Tibial nerve (tissue), 4 donors: ENCODE results near the gene LSP1.

ENCODE experiments used
- EP300 ChIP-seq, 2 donors: sonication (generic); formaldehyde crosslinking; IDR thresholded peaks; one replicate each; pipeline ENCODE4 v1.6.1; 2017; ENCODE audit warnings: antibody characterized with exemption in 2 of 2, mild to moderate bottlenecking in 1 of 2
- POLR2A ChIP-seq, 2 donors: fragments of 450-650 bp; IDR thresholded peaks; one replicate each; pipeline ENCODE4 v1.6.1; 2017; ENCODE audit warnings: antibody characterized with exemption in 2 of 2, mild to moderate bottlenecking in 2 of 2, moderate library complexity in 2 of 2
- TF ChIP-seq, protein P1 (sequence below), 5 experiments: fragments of 200-600 bp in 3 of 5; fragments of 450-650 bp in 2 of 5; sonication (generic) in 3 of 5; IDR thresholded peaks; one replicate each; pipeline ENCODE4 v1.5.1; 2016 to 2019; ENCODE audit warnings: antibody characterized with exemption in 5 of 5, mild to moderate bottlenecking in 3 of 5, moderate library complexity in 2 of 5

DNA sequence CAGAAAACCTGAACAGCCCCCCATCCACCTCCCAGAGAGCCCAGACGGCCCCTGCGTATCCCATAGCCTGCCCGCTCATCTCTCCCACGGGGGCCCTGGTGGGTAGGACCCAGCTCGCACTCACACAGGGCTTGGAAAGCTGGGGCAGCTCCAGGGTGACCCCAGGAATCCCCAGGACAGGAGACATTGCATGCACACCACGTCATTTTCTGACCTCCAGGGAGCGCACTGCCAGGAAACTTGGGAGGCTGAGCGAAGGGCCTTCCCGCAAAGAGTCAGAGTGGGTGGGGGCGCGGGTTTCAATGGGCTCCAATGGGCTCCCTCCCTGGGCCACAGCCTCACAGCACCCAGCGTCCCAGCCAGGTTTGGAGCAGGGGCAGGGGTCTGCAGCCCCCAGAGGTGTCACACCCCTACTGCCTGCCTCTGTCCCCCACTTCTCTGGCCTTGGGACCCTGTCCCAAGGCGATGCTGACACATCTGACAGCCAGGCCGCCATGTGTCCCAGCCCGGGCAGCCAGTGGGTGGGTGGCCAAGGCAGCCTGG, 26.3 kb upstream of the LSP1 start:
- TF ChIP-seq POLR2A (IDR thresholded peaks at IDR 0.05), result no peak
- TF ChIP-seq, protein P1, sequence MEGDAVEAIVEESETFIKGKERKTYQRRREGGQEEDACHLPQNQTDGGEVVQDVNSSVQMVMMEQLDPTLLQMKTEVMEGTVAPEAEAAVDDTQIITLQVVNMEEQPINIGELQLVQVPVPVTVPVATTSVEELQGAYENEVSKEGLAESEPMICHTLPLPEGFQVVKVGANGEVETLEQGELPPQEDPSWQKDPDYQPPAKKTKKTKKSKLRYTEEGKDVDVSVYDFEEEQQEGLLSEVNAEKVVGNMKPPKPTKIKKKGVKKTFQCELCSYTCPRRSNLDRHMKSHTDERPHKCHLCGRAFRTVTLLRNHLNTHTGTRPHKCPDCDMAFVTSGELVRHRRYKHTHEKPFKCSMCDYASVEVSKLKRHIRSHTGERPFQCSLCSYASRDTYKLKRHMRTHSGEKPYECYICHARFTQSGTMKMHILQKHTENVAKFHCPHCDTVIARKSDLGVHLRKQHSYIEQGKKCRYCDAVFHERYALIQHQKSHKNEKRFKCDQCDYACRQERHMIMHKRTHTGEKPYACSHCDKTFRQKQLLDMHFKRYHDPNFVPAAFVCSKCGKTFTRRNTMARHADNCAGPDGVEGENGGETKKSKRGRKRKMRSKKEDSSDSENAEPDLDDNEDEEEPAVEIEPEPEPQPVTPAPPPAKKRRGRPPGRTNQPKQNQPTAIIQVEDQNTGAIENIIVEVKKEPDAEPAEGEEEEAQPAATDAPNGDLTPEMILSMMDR (IDR thresholded peaks at IDR 0.05), result peak in 1 of 5 experiments; percentile 14
- no peak for TF ChIP-seq EP300 (IDR thresholded peaks at IDR 0.05)
